ENCODE measurements around the gene TLN1. TPM values are rescaled to one million over a fixed set of nuclear protein-coding genes. Genes with fewer than 3 reads are reported as not detected.

Gene TLN1
- total and polyA plus RNA-seq, 8 donors = 53.2 to 399 (median 174) TPM

GRCh38 chr9:35740243-35740642, 8.2 kb upstream of the TLN1 start:
- peaks cover 2 to 42% (median 15%) of the 10 kb centered on the region in 4 donors for H3K4me1 ChIP-seq
- H3K27me3 ChIP-seq = no peaks in the 10 kb centered on the region
- H3K9me3 ChIP-seq = no peaks in the 10 kb centered on the region
- no peak overlapping the region for H3K4me3 ChIP-seq
- peak overlapping the region in 2 of 5 donors; percentile 14 to 27 for H3K27ac ChIP-seq
- intact Hi-C loops (cut with DNase I; ENCODE audit: low total_unique reads) = no loop called here
- DNase-seq = no peak
- H3K36me3 ChIP-seq = peaks cover 86 to 99% (median 97%) of the 10 kb centered on the region in 4 donors
- TF ChIP-seq EP300 (IDR thresholded peaks at IDR 0.05) (no peak), POLR2A (IDR thresholded peaks at IDR 0.05) (no peak), CTCF (IDR thresholded peaks at IDR 0.05) (no peak), POLR2AphosphoS5 (IDR thresholded peaks at IDR 0.05) (no peak)
- WGBS, 5 donors = 80 to 91% (median 89%) methylated on average over 2 to 6 of the region's 6 CpGs

GRCh38 chr9:35738924-35739323, 6.9 kb upstream of the TLN1 start:
- Histone ChIP-seq H3K4me1 (peaks cover 4 to 42% (median 15%) of the 10 kb centered on the region in 4 donors), H3K27me3 (no peaks in the 10 kb centered on the region), H3K4me3 (no peak overlapping the region), H3K36me3 (peaks cover 84 to 100% (median 99%) of the 10 kb centered on the region in 4 donors), H3K27ac (no peak overlapping the region), H3K9me3 (no peaks in the 10 kb centered on the region)
- TF ChIP-seq CTCF (IDR thresholded peaks at IDR 0.05) (no peak), POLR2A (IDR thresholded peaks at IDR 0.05) (no peak), POLR2AphosphoS5 (IDR thresholded peaks at IDR 0.05) (no peak)
- intact Hi-C loops (cut with DNase I; ENCODE audit: low total_unique reads) = no loop called here
- no peak for DNase-seq
- 74 to 92% (median 84%) methylated on average over 7 of the region's 7 CpGs for WGBS, 5 donors

- Histone ChIP-seq H3K4me1 (peaks cover 11 to 44% (median 19%) of the 10 kb centered on the region in 4 donors), H3K4me3 (no peak overlapping the region), H3K27ac (peak overlapping the region in 1 of 5 donors; percentile 2), H3K36me3 (peaks cover 77 to 95% (median 92%) of the 10 kb centered on the region in 4 donors), H3K27me3 (no peaks in the 10 kb centered on the region), H3K9me3 (no peaks in the 10 kb centered on the region)
- TF ChIP-seq POLR2A (IDR thresholded peaks at IDR 0.05) = no peak
- no peak for TF ChIP-seq CTCF (IDR thresholded peaks at IDR 0.05)
- no peak for TF ChIP-seq EP300 (IDR thresholded peaks at IDR 0.05)
- no peak for TF ChIP-seq POLR2AphosphoS5 (IDR thresholded peaks at IDR 0.05)
- 74 to 92% (median 77%) methylated on average over 2 to 4 of the region's 4 CpGs for WGBS, 5 donors
- no peak for DNase-seq
- intact Hi-C loops (cut with DNase I; ENCODE audit: low total_unique reads) = no loop called here
Observed at GRCh38 chr9:35738186-35738585, 6.2 kb upstream of the TLN1 start.

- H3K36me3 ChIP-seq = peaks cover 70 to 84% (median 82%) of the 10 kb centered on the region in 4 donors
- H3K4me1 ChIP-seq = peaks cover 14 to 47% (median 23%) of the 10 kb centered on the region in 4 donors
- intact Hi-C loops (cut with DNase I; ENCODE audit: low total_unique reads) = no loop called here
- DNase-seq = no peak
- 69 to 79% (median 76%) methylated on average over 7 of the region's 7 CpGs for WGBS, 5 donors
- no peaks in the 10 kb centered on the region for H3K27me3 ChIP-seq
- H3K4me3 ChIP-seq = no peak overlapping the region
- no peak overlapping the region for H3K27ac ChIP-seq
- no peak for TF ChIP-seq CTCF (IDR thresholded peaks at IDR 0.05)
- H3K9me3 ChIP-seq = no peaks in the 10 kb centered on the region
Observed at GRCh38 chr9:35737143-35737542, 5.1 kb upstream of the TLN1 start.
